ENCODE measurements around the gene MYBBP1A. TPM values are rescaled to one million over a fixed set of nuclear protein-coding genes. Genes with fewer than 3 reads are reported as not detected.

Gene MYBBP1A
- polyA plus RNA-seq, 2 donors, result 32.6 to 44.8 TPM

- H3K27ac ChIP-seq (ENCODE audit: low read depth in 2 of 2, low read length in 1 of 2), result peak overlapping the region in 1 of 2 donors; percentile 39
- H3K4me1 ChIP-seq (ENCODE audit: control insufficient read depth in 2 of 2, insufficient read depth in 2 of 2, low read length in 1 of 2), result peaks cover 3 to 30% of the 10 kb centered on the region in 2 donors
- H3K9me3 ChIP-seq (ENCODE audit: control insufficient read depth in 2 of 2, insufficient read depth in 1 of 2, low read depth in 1 of 2, low read length in 1 of 2), result peaks cover 0 to 4% of the 10 kb centered on the region in 2 donors
- WGBS, 2 donors, result 47 to 53% methylated on average over 19 of the region's 19 CpGs
- no peak overlapping the region for H3K4me3 ChIP-seq (ENCODE audit: low read depth in 1 of 2, low read length in 2 of 2)
- no peaks in the 10 kb centered on the region for H3K27me3 ChIP-seq (ENCODE audit: control insufficient read depth in 1 of 2, insufficient read depth in 2 of 2, low read length in 2 of 2)
- peaks cover 4 to 28% of the 10 kb centered on the region in 2 donors for H3K36me3 ChIP-seq (ENCODE audit: control insufficient read depth in 2 of 2, insufficient read depth in 2 of 2, low read length in 1 of 2)
Observed at GRCh38 chr17:4536259-4536741, 18.9 kb downstream of the MYBBP1A start.

DNA sequence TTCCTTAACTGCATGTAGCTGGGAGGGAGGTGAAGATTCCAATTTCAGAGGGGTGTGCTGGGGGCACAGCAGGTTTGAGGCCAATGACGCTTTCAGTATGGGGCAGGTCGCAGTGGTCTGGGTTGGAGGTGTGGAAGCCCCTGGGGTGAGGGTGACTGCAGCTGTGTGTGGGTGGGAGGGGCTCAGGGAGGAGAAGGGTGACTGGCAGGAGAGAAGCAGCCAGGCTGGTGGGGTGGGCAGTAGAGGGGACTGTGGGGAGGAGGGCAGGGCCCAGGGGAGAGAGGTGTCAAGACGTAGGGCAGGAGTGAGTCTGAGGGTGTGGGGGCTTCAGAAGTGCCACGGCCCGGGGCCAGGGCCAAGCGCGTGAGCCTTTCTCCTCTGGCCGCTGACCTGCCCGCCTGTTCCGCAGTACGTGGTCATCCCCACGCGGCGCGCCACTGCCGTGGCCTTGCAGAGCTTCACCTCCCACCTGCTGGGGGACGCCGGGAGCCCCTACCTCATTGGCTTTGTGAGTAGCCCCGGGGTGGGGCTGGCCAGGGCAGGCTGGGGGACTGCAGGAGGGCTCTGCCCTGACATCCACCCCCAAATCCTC is 19.4 kb downstream of the MYBBP1A start:
- Histone ChIP-seq H3K4me1 (ENCODE audit: control insufficient read depth in 2 of 2, insufficient read depth in 2 of 2, low read length in 1 of 2) (peaks cover 3 to 30% of the 10 kb centered on the region in 2 donors), H3K36me3 (ENCODE audit: control insufficient read depth in 2 of 2, insufficient read depth in 2 of 2, low read length in 1 of 2) (peaks cover 4 to 24% of the 10 kb centered on the region in 2 donors), H3K4me3 (ENCODE audit: low read depth in 1 of 2, low read length in 2 of 2) (no peak overlapping the region), H3K27ac (ENCODE audit: low read depth in 2 of 2, low read length in 1 of 2) (peak overlapping the region in 1 of 2 donors; percentile 3), H3K9me3 (ENCODE audit: control insufficient read depth in 2 of 2, insufficient read depth in 1 of 2, low read depth in 1 of 2, low read length in 1 of 2) (peaks cover 0 to 4% of the 10 kb centered on the region in 2 donors), H3K27me3 (ENCODE audit: control insufficient read depth in 1 of 2, insufficient read depth in 2 of 2, low read length in 2 of 2) (no peaks in the 10 kb centered on the region)
- 59 to 66% methylated on average over 15 to 19 of the region's 19 CpGs for WGBS, 2 donors

GRCh38 chr17:4534928-4535666 is 20.1 kb downstream of the MYBBP1A start:
- H3K9me3 ChIP-seq (ENCODE audit: control insufficient read depth in 2 of 2, insufficient read depth in 1 of 2, low read depth in 1 of 2, low read length in 1 of 2), result peaks cover 0 to 4% of the 10 kb centered on the region in 2 donors
- H3K4me1 ChIP-seq (ENCODE audit: control insufficient read depth in 2 of 2, insufficient read depth in 2 of 2, low read length in 1 of 2), result peaks cover 3 to 30% of the 10 kb centered on the region in 2 donors
- 55 to 67% methylated on average over 27 of the region's 27 CpGs for WGBS, 2 donors
- peaks cover 0 to 17% of the 10 kb centered on the region in 2 donors for H3K36me3 ChIP-seq (ENCODE audit: control insufficient read depth in 2 of 2, insufficient read depth in 2 of 2, low read length in 1 of 2)
- no peak overlapping the region for H3K4me3 ChIP-seq (ENCODE audit: low read depth in 1 of 2, low read length in 2 of 2)
- no peaks in the 10 kb centered on the region for H3K27me3 ChIP-seq (ENCODE audit: control insufficient read depth in 1 of 2, insufficient read depth in 2 of 2, low read length in 2 of 2)
- H3K27ac ChIP-seq (ENCODE audit: low read depth in 2 of 2, low read length in 1 of 2), result peak overlapping the region; percentile 2 to 55

DNA sequence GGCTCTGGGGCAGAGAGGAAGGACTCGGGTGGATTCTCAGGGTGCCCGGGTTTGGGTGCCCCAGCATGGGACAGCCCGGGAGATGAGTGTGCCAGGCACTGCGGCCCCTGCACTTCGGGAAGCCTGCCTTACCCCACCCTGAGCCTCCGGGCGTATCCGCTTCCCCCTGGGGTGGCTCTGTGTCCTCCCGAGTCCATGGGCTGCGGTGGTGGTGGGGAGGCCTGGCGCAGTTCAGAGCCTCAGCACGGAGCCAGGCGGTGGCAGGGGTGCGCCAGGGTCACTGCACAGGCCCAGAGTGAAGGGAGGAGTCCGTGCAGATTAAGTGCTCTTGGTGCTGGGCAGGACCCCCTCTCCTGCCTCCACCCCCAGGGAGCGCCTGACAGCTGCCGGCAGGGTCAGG is 20.7 kb downstream of the MYBBP1A start:
- H3K4me3 ChIP-seq (ENCODE audit: low read depth in 1 of 2, low read length in 2 of 2), result no peak overlapping the region
- 48 to 62% methylated on average over 16 to 17 of the region's 17 CpGs for WGBS, 2 donors
- peaks cover 0 to 11% of the 10 kb centered on the region in 2 donors for H3K36me3 ChIP-seq (ENCODE audit: control insufficient read depth in 2 of 2, insufficient read depth in 2 of 2, low read length in 1 of 2)
- H3K4me1 ChIP-seq (ENCODE audit: control insufficient read depth in 2 of 2, insufficient read depth in 2 of 2, low read length in 1 of 2), result peaks cover 3 to 32% of the 10 kb centered on the region in 2 donors
- no peaks in the 10 kb centered on the region for H3K27me3 ChIP-seq (ENCODE audit: control insufficient read depth in 1 of 2, insufficient read depth in 2 of 2, low read length in 2 of 2)
- H3K9me3 ChIP-seq (ENCODE audit: control insufficient read depth in 2 of 2, insufficient read depth in 1 of 2, low read depth in 1 of 2, low read length in 1 of 2), result peaks cover 0 to 4% of the 10 kb centered on the region in 2 donors
- H3K27ac ChIP-seq (ENCODE audit: low read depth in 2 of 2, low read length in 1 of 2), result peak overlapping the region; percentile 2 to 55

DNA sequence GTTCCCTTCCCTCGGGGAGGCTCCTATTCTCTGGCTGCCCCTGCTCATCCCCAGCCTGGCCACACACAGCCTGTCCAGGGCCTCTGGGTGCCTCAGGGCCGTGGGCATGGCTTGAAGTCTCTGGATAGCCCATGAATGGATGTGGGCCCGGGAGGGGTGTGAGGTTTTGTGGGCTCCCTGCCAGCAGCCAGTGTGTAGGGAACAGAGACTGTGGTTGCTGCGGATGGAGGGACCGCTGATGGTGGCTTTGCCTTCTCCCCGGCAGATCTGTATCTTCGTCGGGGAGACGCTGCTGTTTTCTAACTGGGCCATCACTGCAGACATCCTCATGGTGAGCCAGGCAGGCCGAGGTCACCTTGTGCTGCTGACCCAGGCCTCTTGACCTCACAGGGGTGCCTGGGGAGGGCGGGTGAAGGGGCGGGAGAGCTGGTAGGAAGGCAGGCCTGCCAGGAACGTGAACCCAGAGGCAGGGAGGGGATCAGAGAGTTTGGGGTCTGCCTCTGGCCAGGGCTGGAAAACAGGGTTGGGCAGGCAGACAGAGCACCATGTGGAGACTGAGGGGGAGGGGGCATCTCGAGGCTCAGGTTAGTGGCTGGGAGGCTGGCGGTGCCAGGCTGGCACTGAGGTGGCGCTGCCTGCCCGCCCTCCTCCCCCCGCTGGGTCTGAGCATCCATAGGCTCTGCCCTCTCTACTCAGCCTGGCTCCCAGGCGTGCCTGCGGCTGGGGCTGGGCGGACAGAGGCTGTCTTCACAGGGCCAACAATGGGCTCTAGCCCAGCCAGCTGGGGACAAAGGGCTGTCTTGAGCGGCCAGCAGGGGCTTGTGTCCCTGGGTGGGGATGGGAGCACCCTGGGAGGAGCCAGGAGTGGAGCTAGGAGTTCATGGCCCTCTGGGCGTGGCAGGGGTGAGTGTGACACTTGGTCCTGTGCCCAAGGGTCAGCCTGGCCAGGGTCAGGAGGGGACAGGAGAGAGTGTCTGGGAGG is 21.4 kb downstream of the MYBBP1A start:
- Histone ChIP-seq H3K9me3 (ENCODE audit: control insufficient read depth in 2 of 2, insufficient read depth in 1 of 2, low read depth in 1 of 2, low read length in 1 of 2) (peaks cover 0 to 4% of the 10 kb centered on the region in 2 donors), H3K4me3 (ENCODE audit: low read depth in 1 of 2, low read length in 2 of 2) (no peak overlapping the region), H3K36me3 (ENCODE audit: control insufficient read depth in 2 of 2, insufficient read depth in 2 of 2, low read length in 1 of 2) (peaks cover 0 to 7% of the 10 kb centered on the region in 2 donors), H3K4me1 (ENCODE audit: control insufficient read depth in 2 of 2, insufficient read depth in 2 of 2, low read length in 1 of 2) (peaks cover 3 to 32% of the 10 kb centered on the region in 2 donors), H3K27me3 (ENCODE audit: control insufficient read depth in 1 of 2, insufficient read depth in 2 of 2, low read length in 2 of 2) (no peaks in the 10 kb centered on the region), H3K27ac (ENCODE audit: low read depth in 2 of 2, low read length in 1 of 2) (peak overlapping the region; percentile 11 to 55)
- WGBS, 2 donors, result 51 to 56% methylated on average over 23 of the region's 23 CpGs

GRCh38 chr17:4532860-4533522 is 22.2 kb downstream of the MYBBP1A start:
- H3K4me3 ChIP-seq (ENCODE audit: low read depth in 1 of 2, low read length in 2 of 2), result no peak overlapping the region
- WGBS, 2 donors, result 75 to 84% methylated on average over 33 of the region's 33 CpGs
- no peaks in the 10 kb centered on the region for H3K27me3 ChIP-seq (ENCODE audit: control insufficient read depth in 1 of 2, insufficient read depth in 2 of 2, low read length in 2 of 2)
- peaks cover 0 to 4% of the 10 kb centered on the region in 2 donors for H3K9me3 ChIP-seq (ENCODE audit: control insufficient read depth in 2 of 2, insufficient read depth in 1 of 2, low read depth in 1 of 2, low read length in 1 of 2)
- H3K27ac ChIP-seq (ENCODE audit: low read depth in 2 of 2, low read length in 1 of 2), result peak overlapping the region in 1 of 2 donors; percentile 11
- peaks cover 3 to 32% of the 10 kb centered on the region in 2 donors for H3K4me1 ChIP-seq (ENCODE audit: control insufficient read depth in 2 of 2, insufficient read depth in 2 of 2, low read length in 1 of 2)
- H3K36me3 ChIP-seq (ENCODE audit: control insufficient read depth in 2 of 2, insufficient read depth in 2 of 2, low read length in 1 of 2), result peaks cover 0 to 3% of the 10 kb centered on the region in 2 donors

GRCh38 chr17:4531988-4532736 is 23.0 kb downstream of the MYBBP1A start:
- H3K27ac ChIP-seq (ENCODE audit: low read depth in 2 of 2, low read length in 1 of 2), result no peak overlapping the region
- 88 to 91% methylated on average over 17 of the region's 17 CpGs for whole genome bisulfite sequencing, 2 donors
- peaks cover 0 to 4% of the 10 kb centered on the region in 2 donors for H3K9me3 ChIP-seq (ENCODE audit: control insufficient read depth in 2 of 2, insufficient read depth in 1 of 2, low read depth in 1 of 2, low read length in 1 of 2)
- no peaks in the 10 kb centered on the region for H3K27me3 ChIP-seq (ENCODE audit: control insufficient read depth in 1 of 2, insufficient read depth in 2 of 2, low read length in 2 of 2)
- no peaks in the 10 kb centered on the region for H3K36me3 ChIP-seq (ENCODE audit: control insufficient read depth in 2 of 2, insufficient read depth in 2 of 2, low read length in 1 of 2)
- peaks cover 0 to 24% of the 10 kb centered on the region in 2 donors for H3K4me1 ChIP-seq (ENCODE audit: control insufficient read depth in 2 of 2, insufficient read depth in 2 of 2, low read length in 1 of 2)
- no peak overlapping the region for H3K4me3 ChIP-seq (ENCODE audit: low read depth in 1 of 2, low read length in 2 of 2)

GRCh38 chr17:4530799-4531730 is 24.1 kb downstream of the MYBBP1A start:
- WGBS, 2 donors, result 66 to 79% methylated on average over 30 of the region's 30 CpGs
- Histone ChIP-seq H3K36me3 (ENCODE audit: control insufficient read depth in 2 of 2, insufficient read depth in 2 of 2, low read length in 1 of 2) (peaks cover 0 to under 1% of the 10 kb centered on the region in 2 donors), H3K27ac (ENCODE audit: low read depth in 2 of 2, low read length in 1 of 2) (no peak overlapping the region), H3K9me3 (ENCODE audit: control insufficient read depth in 2 of 2, insufficient read depth in 1 of 2, low read depth in 1 of 2, low read length in 1 of 2) (peaks cover 0 to 4% of the 10 kb centered on the region in 2 donors), H3K27me3 (ENCODE audit: control insufficient read depth in 1 of 2, insufficient read depth in 2 of 2, low read length in 2 of 2) (no peaks in the 10 kb centered on the region), H3K4me1 (ENCODE audit: control insufficient read depth in 2 of 2, insufficient read depth in 2 of 2, low read length in 1 of 2) (peaks cover 0 to 16% of the 10 kb centered on the region in 2 donors), H3K4me3 (ENCODE audit: low read depth in 1 of 2, low read length in 2 of 2) (no peak overlapping the region)

Data from esophagus (tissue), 2 donors.